AG09319 (cell line): Measurements from ENCODE around the gene C2CD2L.

Experiments
- DNase-seq: peaks from one replicate; pipeline ENCODE4 v3.0.0-alpha.2; 2010; ENCODE audit warnings: low read depth; ENCODE audit errors: extremely low read depth
- CTCF ChIP-seq: IDR thresholded peaks from 2 replicates; pipeline ENCODE4 v1.5.1; 2011; ENCODE audit warnings: low read depth, mild to moderate bottlenecking, inconsistent platforms, low read length, moderate library complexity

Gene C2CD2L

GRCh38 chr11:119078675-119079420, 28.3 kb upstream of the C2CD2L start:
- DNase-seq = no peak
- TF ChIP-seq CTCF = no peak

GRCh38 chr11:119081682-119082260, 25.4 kb upstream of the C2CD2L start:
- no peak for TF ChIP-seq CTCF
- no peak for DNase-seq

GRCh38 chr11:119084663-119085436, 22.3 kb upstream of the C2CD2L start, which contains the start of gene HMBS:
TSS of gene HMBS (plus strand) at chr11:119084881. CDS start at chr11:119085034, 153 bp downstream.
- DNase-seq = peak; percentile 69
- TF ChIP-seq CTCF = no peak

GRCh38 chr11:119085437-119085847, 21.7 kb upstream of the C2CD2L start:
- TF ChIP-seq CTCF = no peak
- DNase-seq = no peak

- no peak for TF ChIP-seq CTCF
- DNase-seq = no peak
These were observed 20.0 kb upstream of the C2CD2L start for GRCh38 chr11:119087123-119087522.

GRCh38 chr11:119087747-119088241, 19.4 kb upstream of the C2CD2L start:
- no peak for TF ChIP-seq CTCF
- DNase-seq = no peak

GRCh38 chr11:119088406-119088805, 18.7 kb upstream of the C2CD2L start:
- DNase-seq = no peak
- TF ChIP-seq CTCF = no peak
